HepG2 (cell line): ENCODE results near the gene PRSS36. TPM values are rescaled to one million over a fixed set of nuclear protein-coding genes. Genes with fewer than 3 reads are reported as not detected.

Experiments used
- CBX5 ChIP-seq: sonication (generic); formaldehyde crosslinking; IDR thresholded peaks from 2 replicates; pipeline ENCODE4 v1.4.0; 2020; ENCODE audit warnings: missing genetic modification reagents, borderline replicate concordance
- FOXK2 ChIP-seq: fragments of 450-650 bp; IDR thresholded peaks from 2 replicates; pipeline ENCODE4 v1.6.1; 2016
- HMGXB4 ChIP-seq, 2 experiments: sonication (generic) in 1 of 2; formaldehyde crosslinking in 1 of 2; IDR thresholded peaks; 2 replicates each; pipeline versions ENCODE4 v1.4.0 to v1.6.1; 2018 to 2020; ENCODE audit warnings: missing genetic modification reagents in 2 of 2, borderline replicate concordance in 1 of 2, low read depth in 1 of 2, mild to moderate bottlenecking in 1 of 2, missing biosample characterization in 1 of 2
- HNRNPL ChIP-seq: fragments of 200-400 bp; formaldehyde crosslinking; IDR thresholded peaks from 2 replicates; pipeline ENCODE4 v1.6.1; 2017; ENCODE audit warnings: mild to moderate bottlenecking, low read depth, low read length
- KLF15 ChIP-seq: sonication (generic); formaldehyde crosslinking; IDR thresholded peaks from 2 replicates; pipeline ENCODE4 v1.8.1; 2023; ENCODE audit warnings: borderline replicate concordance, mild to moderate bottlenecking, inconsistent platforms, missing genetic modification reagents, mixed read lengths
- KMT2A ChIP-seq: sonication (generic); formaldehyde crosslinking; IDR thresholded peaks from 2 replicates; pipeline ENCODE4 v1.4.0; 2020; ENCODE audit warnings: missing genetic modification reagents
- NCOR1 ChIP-seq: fragments of 200-600 bp; sonication (generic); IDR thresholded peaks from 2 replicates; pipeline ENCODE4 v1.7.0; 2017; ENCODE audit warnings: antibody characterized with exemption, low read length, borderline replicate concordance
- NFE2 ChIP-seq: sonication (generic); formaldehyde crosslinking; IDR thresholded peaks from 2 replicates; pipeline ENCODE4 v1.4.0; 2020; ENCODE audit warnings: missing genetic modification reagents
- NFKB2 ChIP-seq: sonication (generic); formaldehyde crosslinking; IDR thresholded peaks from 2 replicates; pipeline ENCODE4 v1.4.0; 2020; ENCODE audit warnings: missing genetic modification reagents, borderline replicate concordance
- SMAD3 ChIP-seq: sonication (generic); formaldehyde crosslinking; IDR thresholded peaks from 2 replicates; pipeline ENCODE4 v1.4.0; 2020; ENCODE audit warnings: missing genetic modification reagents
- SP5 ChIP-seq: IDR thresholded peaks from 2 replicates; pipeline ENCODE4 v1.6.1; 2016; ENCODE audit warnings: low read depth, borderline replicate concordance
- TAF1 ChIP-seq: sonication (generic); formaldehyde crosslinking; IDR thresholded peaks from 2 replicates; pipeline ENCODE4 v1.4.0; 2020; ENCODE audit warnings: missing genetic modification reagents
- THAP11 ChIP-seq: IDR thresholded peaks from 2 replicates; pipeline ENCODE4 v1.6.1; 2016; ENCODE audit warnings: missing biosample characterization, missing genetic modification reagents
- ZNF580 ChIP-seq: IDR thresholded peaks from 2 replicates; pipeline ENCODE4 v1.6.1; 2016; ENCODE audit warnings: low read depth, borderline replicate concordance
- ZNF670 ChIP-seq: sonication (generic); formaldehyde crosslinking; IDR thresholded peaks from 2 replicates; pipeline ENCODE4 v1.8.0; 2022; ENCODE audit warnings: mild to moderate bottlenecking, missing genetic modification reagents, borderline replicate concordance
- polyA plus RNA-seq, 8 experiments: library from polyadenylated mRNA; depleted of rRNA in 3 of 8; stranded (reverse) in 7 of 8; unstranded in 1 of 8; fragments of >200 nt; fragmentation: Illumina TruSeq in 4 of 8; extraction: Trizol in 4 of 8; gene quantifications; 2 replicates each; pipeline versions ENCODE4 v1.2.1 to v1.2.3, GENCODE V29; 2011 to 2016; ENCODE audit warnings: low read depth in 4 of 8, missing spikeins in 1 of 8, mixed read lengths in 1 of 8; ENCODE audit not compliant: insufficient read depth in 1 of 8
- total RNA-seq, 5 experiments: library from RNA; depleted of rRNA; stranded (reverse); fragments of >200 nt; fragmentation: Illumina TruSeq; extraction: Trizol; gene quantifications; 2 replicates each; pipeline ENCODE4 v1.2.3, GENCODE V29; 2016; ENCODE audit warnings: low read depth in 1 of 5
- TF ChIP-seq, protein P1 (sequence below): IDR thresholded peaks from 2 replicates; pipeline ENCODE4 v1.6.1; 2016; ENCODE audit warnings: mild to moderate bottlenecking, missing biosample characterization, missing genetic modification reagents
- TF ChIP-seq, protein P2 (sequence below): sonication (generic); formaldehyde crosslinking; IDR thresholded peaks from 2 replicates; pipeline ENCODE4 v1.5.1; 2020; ENCODE audit warnings: mild to moderate bottlenecking, missing genetic modification reagents, moderate library complexity
- TF ChIP-seq, protein P3 (sequence below): IDR thresholded peaks from 2 replicates; pipeline ENCODE4 v1.6.1; 2016; ENCODE audit warnings: low read depth
- TF ChIP-seq, protein P4 (sequence below): sonication (generic); formaldehyde crosslinking; IDR thresholded peaks from 2 replicates; pipeline ENCODE4 v1.8.0; 2022; ENCODE audit warnings: missing genetic modification reagents, mild to moderate bottlenecking, inconsistent platforms, borderline replicate concordance

Gene PRSS36
- total and polyA plus RNA-seq, 2 of the 13 experiments (the other 11 are each of a cell fraction or from before 2014, with no cell fraction given): 1.5 to 2.1 TPM

DNA sequence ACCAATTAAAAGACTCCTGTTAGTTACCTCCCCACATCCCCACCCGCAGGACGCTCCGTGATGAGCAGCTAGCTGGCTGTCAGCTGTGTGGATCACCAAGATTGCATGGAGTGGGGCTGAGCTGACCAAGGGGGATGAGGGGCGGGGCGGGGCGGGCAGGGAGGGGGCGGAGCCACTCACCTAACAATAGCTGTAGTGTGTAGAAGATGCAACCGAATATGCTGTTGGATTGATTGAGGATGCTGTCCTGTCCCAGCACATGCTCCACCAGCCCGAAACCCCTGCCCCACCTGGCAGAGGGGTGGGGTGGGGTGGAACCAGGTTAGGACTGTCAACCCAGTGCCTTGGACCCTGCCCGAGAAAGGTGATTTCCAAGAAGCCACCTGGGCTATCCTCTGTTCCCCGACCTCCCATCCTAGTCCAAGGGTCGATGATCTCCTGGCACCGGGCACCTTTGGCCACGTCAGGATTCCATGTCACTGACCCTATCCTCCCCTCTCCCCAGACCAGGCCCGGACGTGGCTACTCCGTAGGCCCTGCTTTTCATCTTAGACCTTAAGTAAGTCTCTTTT is 56.6 kb downstream of the PRSS36 start (continued):
- TF ChIP-seq KLF15 (CRISPR knock-in tag) (no peak), CBX5 (peak; percentile 28; the same call in 1 of the 2 replicates), HMGXB4 (CRISPR knock-in tag; IDR thresholded peaks at IDR 0.05; ENCODE audit: borderline replicate concordance in 1 of 2, low read depth in 1 of 2) (0 out of 4 replicates have a peak, but pooled peaks of 1 of the 2 experiments have one; percentile 19), ZNF580 (CRISPR knock-in tag) (peak; percentile 3; the same call in 1 of the 2 replicates), ZNF670 (CRISPR knock-in tag) (0 out of 2 replicates have a peak, but pooled peaks have one; percentile 34), NFKB2 (CRISPR knock-in tag) (0 out of 2 replicates have a peak, but pooled peaks have one; percentile 34), NCOR1 (0 out of 2 replicates have a peak, but pooled peaks have one; percentile 19), THAP11 (CRISPR knock-in tag) (peak; percentile 69; the same call in 1 of the 2 replicates), KMT2A (CRISPR knock-in tag) (peak; percentile 37; the same call in 1 of the 2 replicates), SMAD3 (CRISPR knock-in tag) (0 out of 2 replicates have a peak, but pooled peaks have one; percentile 51), SP5 (peak; percentile 52; the same call in 1 of the 2 replicates), HNRNPL (0 out of 2 replicates have a peak, but pooled peaks have one; percentile 26), FOXK2 (no peak), TAF1 (CRISPR knock-in tag) (peak; percentile 43; the same call in 1 of the 2 replicates), NFE2 (CRISPR knock-in tag) (0 out of 2 replicates have a peak, but pooled peaks have one; percentile 23)
- TF ChIP-seq, protein P1, sequence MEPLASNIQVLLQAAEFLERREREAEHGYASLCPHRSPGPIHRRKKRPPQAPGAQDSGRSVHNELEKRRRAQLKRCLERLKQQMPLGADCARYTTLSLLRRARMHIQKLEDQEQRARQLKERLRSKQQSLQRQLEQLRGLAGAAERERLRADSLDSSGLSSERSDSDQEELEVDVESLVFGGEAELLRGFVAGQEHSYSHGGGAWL (CRISPR knock-in tag): 0 out of 2 replicates have a peak, but pooled peaks have one; percentile 35
- TF ChIP-seq, protein P2, sequence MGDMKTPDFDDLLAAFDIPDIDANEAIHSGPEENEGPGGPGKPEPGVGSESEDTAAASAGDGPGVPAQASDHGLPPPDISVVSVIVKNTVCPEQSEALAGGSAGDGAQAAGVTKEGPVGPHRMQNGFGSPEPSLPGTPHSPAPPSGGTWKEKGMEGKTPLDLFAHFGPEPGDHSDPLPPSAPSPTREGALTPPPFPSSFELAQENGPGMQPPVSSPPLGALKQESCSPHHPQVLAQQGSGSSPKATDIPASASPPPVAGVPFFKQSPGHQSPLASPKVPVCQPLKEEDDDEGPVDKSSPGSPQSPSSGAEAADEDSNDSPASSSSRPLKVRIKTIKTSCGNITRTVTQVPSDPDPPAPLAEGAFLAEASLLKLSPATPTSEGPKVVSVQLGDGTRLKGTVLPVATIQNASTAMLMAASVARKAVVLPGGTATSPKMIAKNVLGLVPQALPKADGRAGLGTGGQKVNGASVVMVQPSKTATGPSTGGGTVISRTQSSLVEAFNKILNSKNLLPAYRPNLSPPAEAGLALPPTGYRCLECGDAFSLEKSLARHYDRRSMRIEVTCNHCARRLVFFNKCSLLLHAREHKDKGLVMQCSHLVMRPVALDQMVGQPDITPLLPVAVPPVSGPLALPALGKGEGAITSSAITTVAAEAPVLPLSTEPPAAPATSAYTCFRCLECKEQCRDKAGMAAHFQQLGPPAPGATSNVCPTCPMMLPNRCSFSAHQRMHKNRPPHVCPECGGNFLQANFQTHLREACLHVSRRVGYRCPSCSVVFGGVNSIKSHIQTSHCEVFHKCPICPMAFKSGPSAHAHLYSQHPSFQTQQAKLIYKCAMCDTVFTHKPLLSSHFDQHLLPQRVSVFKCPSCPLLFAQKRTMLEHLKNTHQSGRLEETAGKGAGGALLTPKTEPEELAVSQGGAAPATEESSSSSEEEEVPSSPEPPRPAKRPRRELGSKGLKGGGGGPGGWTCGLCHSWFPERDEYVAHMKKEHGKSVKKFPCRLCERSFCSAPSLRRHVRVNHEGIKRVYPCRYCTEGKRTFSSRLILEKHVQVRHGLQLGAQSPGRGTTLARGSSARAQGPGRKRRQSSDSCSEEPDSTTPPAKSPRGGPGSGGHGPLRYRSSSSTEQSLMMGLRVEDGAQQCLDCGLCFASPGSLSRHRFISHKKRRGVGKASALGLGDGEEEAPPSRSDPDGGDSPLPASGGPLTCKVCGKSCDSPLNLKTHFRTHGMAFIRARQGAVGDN (CRISPR knock-in tag): peak; percentile 26; the same call in 1 of the 2 replicates
- TF ChIP-seq, protein P3, sequence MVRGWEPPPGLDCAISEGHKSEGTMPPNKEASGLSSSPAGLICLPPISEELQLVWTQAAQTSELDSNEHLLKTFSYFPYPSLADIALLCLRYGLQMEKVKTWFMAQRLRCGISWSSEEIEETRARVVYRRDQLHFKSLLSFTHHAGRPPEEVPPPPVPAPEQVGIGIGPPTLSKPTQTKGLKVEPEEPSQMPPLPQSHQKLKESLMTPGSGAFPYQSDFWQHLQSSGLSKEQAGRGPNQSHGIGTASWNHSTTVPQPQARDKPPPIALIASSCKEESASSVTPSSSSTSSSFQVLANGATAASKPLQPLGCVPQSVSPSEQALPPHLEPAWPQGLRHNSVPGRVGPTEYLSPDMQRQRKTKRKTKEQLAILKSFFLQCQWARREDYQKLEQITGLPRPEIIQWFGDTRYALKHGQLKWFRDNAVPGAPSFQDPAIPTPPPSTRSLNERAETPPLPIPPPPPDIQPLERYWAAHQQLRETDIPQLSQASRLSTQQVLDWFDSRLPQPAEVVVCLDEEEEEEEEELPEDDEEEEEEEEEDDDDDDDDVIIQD (CRISPR knock-in tag): peak; percentile 62; the same call in 1 of the 2 replicates
- TF ChIP-seq, protein P4, sequence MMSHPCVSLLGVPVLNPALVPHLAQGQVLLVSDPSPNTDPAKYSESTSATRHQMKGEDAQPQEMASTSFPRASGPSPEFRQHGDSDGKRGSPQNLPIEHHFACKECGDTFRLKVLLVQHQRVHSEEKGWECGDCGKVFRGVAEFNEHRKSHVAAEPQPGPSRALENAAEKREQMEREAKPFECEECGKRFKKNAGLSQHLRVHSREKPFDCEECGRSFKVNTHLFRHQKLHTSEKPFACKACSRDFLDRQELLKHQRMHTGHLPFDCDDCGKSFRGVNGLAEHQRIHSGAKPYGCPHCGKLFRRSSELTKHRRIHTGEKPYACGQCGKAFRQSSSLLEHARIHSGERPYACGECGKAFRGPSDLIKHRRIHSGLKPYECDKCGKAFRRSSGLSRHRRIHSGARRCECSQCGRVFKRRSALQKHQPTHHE: no peak
